ENCODE data around the gene SPINDOC.
"Not testable (repeated sequence)": the region's sequence is repeated elsewhere in the genome, so short reads cannot be mapped to it uniquely, and the experiment has no call there.

Gene SPINDOC

GRCh38 chr11:63858628-63859550 lies 45.6 kb downstream of the SPINDOC start:
- no peak for DNase-seq

GRCh38 chr11:63862923-63863322 lies 49.7 kb downstream of the SPINDOC start:
- DNase-seq, result no peak

GRCh38 chr11:63863620-63864019 lies 50.4 kb downstream of the SPINDOC start:
- DNase-seq, result not testable (repeated sequence)

- DNase-seq, result peak; percentile 38
Measured at GRCh38 chr11:63866211-63866610, 53.0 kb downstream of the SPINDOC start.

GRCh38 chr11:63867511-63867910 lies 54.3 kb downstream of the SPINDOC start:
- DNase-seq, result no peak

- no peak for DNase-seq
Measured at GRCh38 chr11:63868399-63869064, 55.3 kb downstream of the SPINDOC start.

- no peak for DNase-seq
Measured at GRCh38 chr11:63869171-63869591, 55.9 kb downstream of the SPINDOC start.

GRCh38 chr11:63869683-63870082 lies 56.4 kb downstream of the SPINDOC start:
- DNase-seq, result no peak

- peak; percentile 16 for DNase-seq
Measured at GRCh38 chr11:63870351-63871140, 57.3 kb downstream of the SPINDOC start.

- DNase-seq, result peak; percentile 86
Measured at GRCh38 chr11:63871962-63872799, 58.9 kb downstream of the SPINDOC start.

- no peak for DNase-seq
Measured at GRCh38 chr11:63872800-63873197, 59.5 kb downstream of the SPINDOC start.

GRCh38 chr11:63873311-63873710 lies 60.1 kb downstream of the SPINDOC start:
- DNase-seq, result no peak

- DNase-seq, result no peak
Measured at GRCh38 chr11:63874511-63874910, 61.3 kb downstream of the SPINDOC start.

- no peak for DNase-seq
Measured at GRCh38 chr11:63875506-63876065, 62.3 kb downstream of the SPINDOC start.

- DNase-seq, result no peak
Measured at GRCh38 chr11:63876616-63877015, 63.4 kb downstream of the SPINDOC start.
